T-cell (primary cell): Measurements from ENCODE around the gene SEMA3C. TPM values are rescaled to one million over a fixed set of nuclear protein-coding genes. Genes with fewer than 3 reads are reported as not detected.

ENCODE experiments used
- ATAC-seq, 4 experiments: fragments of 200-7000 bp in 3 of 4; fragments of 150-1000 bp in 1 of 4; cut with Tn5 transposase; replicated peaks in 1 of 4; 1 replicate in 3 of 4; 2 replicates in 1 of 4; pipeline ENCODE4 v1.10.0; 2021; ENCODE audit warnings: moderate library complexity in 3 of 4, mild to moderate bottlenecking in 2 of 4, moderate number of reproducible peaks in 1 of 4
- CTCF ChIA-PET, 2 donors: fragments of 300-600 bp; sonication (Branson Sonifier 250); formaldehyde crosslinking; loops; one replicate each; lab custom pipeline; 2022; ENCODE audit warnings: antibody characterized with exemption in 2 of 2; lab: Charles Lee
- POLR2A ChIA-PET, 2 donors: fragments of 300-600 bp; sonication (Branson Sonifier 250); formaldehyde crosslinking; loops; one replicate each; lab custom pipeline; 2022; ENCODE audit warnings: antibody characterized with exemption in 2 of 2; lab: Charles Lee
- DNase-seq, 35 experiments: peaks; one replicate each; pipeline versions ENCODE4 v3.0.0 to v3.0.0-alpha.2; 2013 to 2023
- H3K27ac ChIP-seq: one replicate; pipeline ENCODE4 v1.5.1; 2013; ENCODE audit warnings: low read length
- H3K27me3 ChIP-seq, 2 experiments: replicated peaks in 1 of 2; 1 replicate in 1 of 2; 2 replicates in 1 of 2; pipeline versions ENCODE4 v1.6.1 to v1.7.0; 2013; ENCODE audit warnings: low read length in 1 of 2, mixed read lengths in 1 of 2; ENCODE audit not compliant: control insufficient read depth in 2 of 2, insufficient read depth in 2 of 2; ENCODE audit errors: extremely low read depth in 1 of 2
- H3K36me3 ChIP-seq, 2 donors: 1 replicate in 1 of 2; 2 replicates in 1 of 2; pipeline versions ENCODE4 v1.6.1 to v1.7.0; 2013; ENCODE audit warnings: low read length in 1 of 2; ENCODE audit not compliant: control insufficient read depth in 2 of 2, insufficient read depth in 1 of 2; ENCODE audit errors: extremely low read depth in 1 of 2
- H3K4me1 ChIP-seq, 2 experiments: 1 replicate in 1 of 2; 2 replicates in 1 of 2; pipeline versions ENCODE4 v1.6.1 to v1.7.0; 2013; ENCODE audit warnings: low read length in 2 of 2, mixed read lengths in 1 of 2; ENCODE audit not compliant: insufficient read depth in 2 of 2, control insufficient read depth in 1 of 2; ENCODE audit errors: extremely low read depth in 1 of 2
- H3K4me3 ChIP-seq, 2 donors: 1 replicate in 1 of 2; 2 replicates in 1 of 2; pipeline versions ENCODE4 v1.5.1 to v1.7.0; 2013; ENCODE audit warnings: mild to moderate bottlenecking in 2 of 2, low read length in 1 of 2, moderate library complexity in 1 of 2; ENCODE audit not compliant: control insufficient read depth in 1 of 2; ENCODE audit errors: extremely low read depth in 1 of 2
- H3K9me3 ChIP-seq: 2 replicates; pipeline ENCODE4 v1.7.0; 2013
- H3K27ac Mint-ChIP-seq, 2 donors: one replicate each; pipeline ENCODE4 v1.8.0; 2020 to 2021; ENCODE audit warnings: mild to moderate bottlenecking in 2 of 2, mixed read lengths in 2 of 2
- H3K27me3 Mint-ChIP-seq, 2 donors: one replicate each; pipeline ENCODE4 v1.8.0; 2021 to 2022; ENCODE audit warnings: mixed read lengths in 2 of 2
- H3K36me3 Mint-ChIP-seq: one replicate; pipeline ENCODE4 v1.8.0; 2021; ENCODE audit warnings: mixed read lengths
- H3K4me1 Mint-ChIP-seq, 3 donors: one replicate each; pipeline ENCODE4 v1.8.0; 2020 to 2022; ENCODE audit warnings: mixed read lengths in 3 of 3, mild to moderate bottlenecking in 1 of 3
- H3K4me3 Mint-ChIP-seq, 3 donors: one replicate each; pipeline ENCODE4 v1.8.0; 2020 to 2022; ENCODE audit warnings: mild to moderate bottlenecking in 3 of 3, mixed read lengths in 3 of 3, moderate library complexity in 3 of 3
- H3K9me3 Mint-ChIP-seq, 3 donors: one replicate each; pipeline ENCODE4 v1.8.0; 2020 to 2022; ENCODE audit warnings: mixed read lengths in 3 of 3
- WGBS: methylation state at CpG from one replicate; pipeline ENCODE4 v1.1.5; 2013; ENCODE audit warnings: missing lambda C conversion rate; ENCODE audit not compliant: insufficient coverage; 5-methylcytosine and 5-hydroxymethylcytosine counted together
- total RNA-seq, 35 experiments: library from RNA in 6 of 35; stranded (reverse) in 6 of 35; fragments of 120-200 nt in 1 of 35; gene quantifications; one replicate each; pipeline versions ENCODE4 v1.2.1 to v1.2.4 and lab custom pipeline; 2013 to 2026

SEMA3C gene
- total RNA-seq, 5 donors from 2014 or later (not counting 1 experiment from before 2014, with no cell fraction given) = 0.10 to 1.2 (median 0.23) TPM

DNA sequence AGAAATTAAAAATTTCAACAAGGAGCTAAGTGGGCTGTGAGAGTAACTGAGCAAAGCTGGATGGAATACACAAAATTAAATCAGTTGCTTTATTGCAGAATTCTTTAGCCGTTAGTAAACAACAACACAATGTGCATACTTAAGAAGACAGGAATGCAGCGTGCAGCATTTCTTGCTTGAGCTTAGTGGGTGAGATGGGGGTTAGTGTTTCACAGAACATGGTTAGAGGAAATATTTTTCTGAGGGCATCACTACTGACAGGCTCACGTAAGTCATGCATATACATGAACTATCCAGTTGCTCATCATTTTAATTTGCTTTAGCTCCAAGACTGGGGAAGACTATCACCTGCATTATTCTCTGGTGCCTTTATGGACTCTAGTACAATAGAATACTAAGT, 199.6 kb downstream of the SEMA3C start:
- Mint-ChIP-seq H3K36me3 (no peaks in the 10 kb centered on the region), H3K4me3 (no peak overlapping the region), H3K9me3 (peaks cover 0 to 8% (median 0%) of the 10 kb centered on the region in 3 donors), H3K27ac (no peak overlapping the region), H3K27me3 (no peaks in the 10 kb centered on the region), H3K4me1 (no peaks in the 10 kb centered on the region)
- POLR2A ChIA-PET = no interaction called here
- Histone ChIP-seq H3K4me3 (no peak overlapping the region), H3K27me3 (no peaks in the 10 kb centered on the region), H3K27ac (no peak overlapping the region), H3K36me3 (no peaks in the 10 kb centered on the region), H3K4me1 (no peaks in the 10 kb centered on the region), H3K9me3 (no peaks in the 10 kb centered on the region)
- no peak for ATAC-seq
- no CpG with 5 or more reads among the region's 3 CpGs for WGBS
- CTCF ChIA-PET = no interaction called here
- no peak for DNase-seq

DNA sequence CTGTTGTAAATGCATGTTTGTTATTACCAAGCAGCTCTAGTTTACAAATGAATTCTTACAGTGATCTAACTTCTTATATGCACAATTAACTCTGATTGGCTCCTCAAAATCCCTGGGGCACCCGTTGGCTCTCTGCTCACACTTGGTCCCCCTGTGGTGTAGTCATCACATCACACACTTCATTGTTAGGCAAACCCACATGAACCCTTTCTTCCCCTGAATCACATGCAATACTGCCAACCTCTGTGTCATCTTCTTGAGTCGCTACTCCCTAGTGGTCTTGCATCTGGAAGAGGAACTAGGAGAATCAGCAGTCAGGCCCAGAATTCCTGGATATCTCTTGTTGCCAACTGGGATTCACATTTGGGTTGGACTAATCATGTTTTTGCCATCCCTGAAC, 207.3 kb downstream of the SEMA3C start:
- Histone ChIP-seq H3K36me3 (no peaks in the 10 kb centered on the region), H3K9me3 (no peaks in the 10 kb centered on the region), H3K4me3 (no peak overlapping the region), H3K4me1 (no peaks in the 10 kb centered on the region), H3K27ac (no peak overlapping the region), H3K27me3 (no peaks in the 10 kb centered on the region)
- H3K36me3 Mint-ChIP-seq = no peaks in the 10 kb centered on the region
- ATAC-seq = no peak
- WGBS = 58% methylated on average over 2 of the region's 2 CpGs
- no peak for DNase-seq
- POLR2A ChIA-PET = no interaction called here
- H3K4me1 Mint-ChIP-seq = no peaks in the 10 kb centered on the region
- H3K27ac Mint-ChIP-seq = no peak overlapping the region
- H3K4me3 Mint-ChIP-seq = no peak overlapping the region
- CTCF ChIA-PET = no interaction called here
- H3K27me3 Mint-ChIP-seq = no peaks in the 10 kb centered on the region
- H3K9me3 Mint-ChIP-seq = peaks cover 0 to 7% (median 2%) of the 10 kb centered on the region in 3 donors

DNA sequence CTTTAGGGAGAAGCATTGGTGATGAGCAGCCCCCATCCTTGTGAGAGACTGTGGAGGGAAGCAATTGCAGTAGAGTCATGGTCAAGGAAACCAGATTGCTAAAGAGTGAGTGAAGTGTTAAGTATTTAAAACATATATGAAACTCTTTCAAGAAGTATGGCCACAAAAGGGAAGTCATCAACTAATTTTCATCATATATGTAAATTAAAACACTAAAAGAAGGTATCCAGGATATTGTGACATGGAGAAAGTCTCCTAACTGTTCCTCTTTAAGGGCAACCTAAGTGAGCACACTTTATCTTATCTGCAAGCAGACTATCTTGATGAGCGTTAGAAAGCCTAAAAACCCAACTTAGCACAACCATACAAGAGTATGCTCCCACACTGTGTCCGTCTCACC, 210.7 kb downstream of the SEMA3C start:
- CTCF ChIA-PET = no interaction called here

DNA sequence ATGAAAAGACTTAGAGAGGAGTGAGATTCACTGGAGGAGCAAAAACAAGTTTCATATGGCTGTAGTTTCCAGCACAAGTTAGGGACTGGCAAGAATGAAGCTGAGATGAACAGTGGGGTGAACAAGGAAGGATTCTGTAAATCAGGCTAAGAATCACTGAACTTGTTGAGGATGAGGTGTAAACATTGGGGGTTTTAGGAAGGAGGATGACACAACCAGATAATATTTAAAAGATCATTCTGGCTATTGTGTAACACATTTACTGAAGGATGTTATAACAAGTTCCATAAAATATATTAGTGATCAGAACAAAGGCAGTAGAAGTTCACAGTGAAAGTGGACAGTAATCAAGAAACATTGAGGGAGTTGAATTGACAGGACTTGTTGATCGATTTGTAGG, 211.5 kb downstream of the SEMA3C start:
- CTCF ChIA-PET = interaction anchor here in 1 of 2 donors (0.7 kb wide), 1 partner anchor 764 kb away, joined by 4 read pairs; no protein-coding TSS in a partner anchor
- Histone ChIP-seq H3K27me3 (no peaks in the 10 kb centered on the region), H3K4me3 (no peak overlapping the region), H3K4me1 (no peaks in the 10 kb centered on the region), H3K9me3 (no peaks in the 10 kb centered on the region), H3K27ac (no peak overlapping the region), H3K36me3 (no peaks in the 10 kb centered on the region)
- H3K4me3 Mint-ChIP-seq = no peak overlapping the region
- no peaks in the 10 kb centered on the region for H3K4me1 Mint-ChIP-seq
- H3K27ac Mint-ChIP-seq = no peak overlapping the region
- peaks cover 0 to 2% of the 10 kb centered on the region in 2 donors for H3K27me3 Mint-ChIP-seq
- H3K9me3 Mint-ChIP-seq = peaks cover 0 to 7% (median 0%) of the 10 kb centered on the region in 3 donors
- WGBS = 40% methylated on average over 1 of the region's 1 CpG
- POLR2A ChIA-PET = no interaction called here
- no peaks in the 10 kb centered on the region for H3K36me3 Mint-ChIP-seq
- ATAC-seq = no peak
- no peak for DNase-seq

More for the DNA sequence above, 210.7 kb downstream of the SEMA3C start:
- no peaks in the 10 kb centered on the region for H3K9me3 ChIP-seq
- POLR2A ChIA-PET = no interaction called here
- no peak overlapping the region for H3K27ac Mint-ChIP-seq
- H3K36me3 ChIP-seq = no peaks in the 10 kb centered on the region
- no peak overlapping the region for H3K4me3 Mint-ChIP-seq
- DNase-seq (no peak), ATAC-seq (no peak)
- H3K4me3 ChIP-seq = no peak overlapping the region
- no peak overlapping the region for H3K27ac ChIP-seq
- no peaks in the 10 kb centered on the region for H3K4me1 Mint-ChIP-seq
- no CpG with 5 or more reads among the region's 2 CpGs for WGBS
- H3K36me3 Mint-ChIP-seq = no peaks in the 10 kb centered on the region
- H3K9me3 Mint-ChIP-seq = peaks cover 0 to 7% (median 2%) of the 10 kb centered on the region in 3 donors
- no peaks in the 10 kb centered on the region for H3K27me3 ChIP-seq
- H3K4me1 ChIP-seq = no peaks in the 10 kb centered on the region
- no peaks in the 10 kb centered on the region for H3K27me3 Mint-ChIP-seq

DNA sequence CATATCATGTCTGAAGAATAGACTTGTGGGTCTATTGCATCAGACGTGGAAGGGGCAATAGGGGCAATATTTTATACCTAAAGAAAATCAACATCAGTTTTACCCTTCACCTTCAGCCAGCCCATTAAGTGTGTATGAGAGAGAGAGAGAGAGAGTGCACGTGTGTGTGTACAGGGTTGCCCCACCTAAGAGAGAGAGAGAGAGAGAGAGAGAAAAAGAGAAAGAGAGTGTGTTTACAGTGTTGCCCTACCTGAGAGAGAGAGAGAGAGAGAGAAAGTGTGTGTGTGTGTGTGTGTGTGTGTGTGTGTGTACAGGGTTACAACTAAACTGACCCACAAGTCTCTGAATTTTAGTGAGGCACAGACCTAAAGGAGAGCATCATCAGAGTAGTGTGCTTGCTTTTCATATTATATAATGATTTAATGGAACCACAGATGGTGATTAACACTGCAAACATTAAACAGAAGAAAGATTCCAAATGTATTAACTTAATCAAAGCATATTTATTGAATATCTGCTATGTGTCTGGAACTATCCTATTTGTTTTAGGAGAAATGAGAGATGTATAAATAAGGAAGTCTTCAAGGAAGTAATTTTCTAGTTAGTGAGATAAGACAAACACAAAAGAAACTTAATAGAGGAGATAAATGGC, 213.6 kb downstream of the SEMA3C start:
- ChIA-PET CTCF (no interaction called here), POLR2A (no interaction called here)
- DNase-seq = no peak
- Histone ChIP-seq H3K9me3 (no peaks in the 10 kb centered on the region), H3K27ac (no peak overlapping the region), H3K36me3 (no peaks in the 10 kb centered on the region), H3K4me3 (no peak overlapping the region), H3K27me3 (no peaks in the 10 kb centered on the region), H3K4me1 (no peaks in the 10 kb centered on the region)
- Mint-ChIP-seq H3K27me3 (peaks cover 0 to 4% of the 10 kb centered on the region in 2 donors), H3K27ac (no peak overlapping the region), H3K36me3 (no peaks in the 10 kb centered on the region), H3K4me1 (no peaks in the 10 kb centered on the region), H3K4me3 (no peak overlapping the region), H3K9me3 (peaks cover 0 to 6% (median 0%) of the 10 kb centered on the region in 3 donors)
- no peak for ATAC-seq
- no CpG with 5 or more reads among the region's 2 CpGs for WGBS

DNA sequence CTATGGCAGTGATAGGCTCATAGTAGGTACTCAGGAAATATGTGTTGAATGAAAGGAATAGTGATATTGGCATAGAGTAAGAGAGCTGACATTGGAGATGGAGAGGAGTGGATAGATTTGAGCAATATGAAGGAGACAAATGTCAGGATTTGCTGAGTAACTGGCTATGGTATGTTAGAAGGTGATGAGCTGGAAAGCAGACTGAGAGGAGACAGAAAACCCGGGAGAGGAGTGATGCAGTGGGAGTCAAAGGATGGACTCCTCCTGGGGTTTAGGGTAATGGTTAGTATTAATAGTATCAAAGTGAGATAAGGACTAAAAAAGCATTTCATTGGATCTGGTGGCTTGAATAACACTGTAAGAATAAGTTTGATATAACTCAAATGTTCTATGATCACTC, 215.6 kb downstream of the SEMA3C start:
- no peak overlapping the region for H3K27ac Mint-ChIP-seq
- ATAC-seq = no peak
- H3K27ac ChIP-seq = no peak overlapping the region
- H3K4me1 ChIP-seq = no peaks in the 10 kb centered on the region
- no peaks in the 10 kb centered on the region for H3K9me3 ChIP-seq
- POLR2A ChIA-PET = no interaction called here
- WGBS = 89% methylated on average over 1 of the region's 1 CpG
- CTCF ChIA-PET = interaction anchor here in 1 of 2 donors (0.6 kb wide), 1 partner anchor 631 kb away, joined by 4 read pairs; no protein-coding TSS in a partner anchor
- H3K4me3 ChIP-seq = no peak overlapping the region
- no peaks in the 10 kb centered on the region for H3K9me3 Mint-ChIP-seq
- no peak for DNase-seq
- peaks cover 0 to 4% of the 10 kb centered on the region in 2 donors for H3K27me3 Mint-ChIP-seq
- H3K27me3 ChIP-seq = no peaks in the 10 kb centered on the region
- H3K4me1 Mint-ChIP-seq = no peaks in the 10 kb centered on the region
- no peaks in the 10 kb centered on the region for H3K36me3 ChIP-seq
- no peaks in the 10 kb centered on the region for H3K36me3 Mint-ChIP-seq
- no peak overlapping the region for H3K4me3 Mint-ChIP-seq
